Left ventricle myocardium inferior (tissue), 1 donor: Measurements from ENCODE around the gene CUTC. TPM values are rescaled to one million over a fixed set of nuclear protein-coding genes. Genes with fewer than 3 reads are reported as not detected.
A peak's percentile ranks its signal among the peaks of the same experiment; 100 is the strongest.
"Not testable (repeated sequence)": the region's sequence is repeated elsewhere in the genome, so short reads cannot be mapped to it uniquely, and the experiment has no call there.

Source experiments
- DNase-seq: peaks from one replicate; pipeline ENCODE4 v3.0.0-alpha.2; 2020
- H3K27ac ChIP-seq: fragments of 200-600 bp; replicated peaks from 2 replicates; pipeline ENCODE4 v1.8.0; 2021
- H3K27me3 ChIP-seq: fragments of 200-600 bp; 2 replicates; pipeline ENCODE4 v1.8.0; 2021; ENCODE audit warnings: low read depth
- H3K36me3 ChIP-seq: fragments of 200-600 bp; 2 replicates; pipeline ENCODE4 v1.8.0; 2021
- H3K4me1 ChIP-seq: fragments of 200-600 bp; 2 replicates; pipeline ENCODE4 v1.8.0; 2021
- H3K4me3 ChIP-seq: fragments of 200-600 bp; 2 replicates; pipeline ENCODE4 v1.8.0; 2021; ENCODE audit warnings: mild to moderate bottlenecking, moderate library complexity
- H3K9me3 ChIP-seq: fragments of 200-600 bp; replicated peaks from 2 replicates; pipeline ENCODE4 v1.8.0; 2021
- intact Hi-C: fragments of 100-400 bp; cut with micrococcal nuclease; formaldehyde crosslinking; loops from one replicate; pipeline ENCODE4 v1.11.0; 2022
- total RNA-seq: library from RNA; stranded (reverse); fragmentation: NEBNext Ultra II Directional; extraction: Animal tissue kit (Norgen Biotek cat#: 25700); gene quantifications from one replicate; pipeline ENCODE4 v1.2.1, GENCODE V29; 2021
- TF ChIP-seq, protein P1 (sequence below): fragments of 200-600 bp; IDR thresholded peaks from 2 replicates; pipeline ENCODE4 v1.8.0; 2021; ENCODE audit warnings: antibody characterized with exemption, mild to moderate bottlenecking, borderline replicate concordance
- donor health status: DM: no; HTN: yes; CAD: no; lungs with severe emphysema.

CUTC gene
- total RNA-seq, 1 donor from 2014 or later, result 41.0 TPM

- Histone ChIP-seq H3K27ac (no peak overlapping the region), H3K4me3 (peak overlapping the region; percentile 94), H3K4me1 (peaks cover 52% of the 10 kb centered on the region)
Measured at GRCh38 chr10:99733366-99733765, 1.3 kb downstream of the CUTC start.

DNA sequence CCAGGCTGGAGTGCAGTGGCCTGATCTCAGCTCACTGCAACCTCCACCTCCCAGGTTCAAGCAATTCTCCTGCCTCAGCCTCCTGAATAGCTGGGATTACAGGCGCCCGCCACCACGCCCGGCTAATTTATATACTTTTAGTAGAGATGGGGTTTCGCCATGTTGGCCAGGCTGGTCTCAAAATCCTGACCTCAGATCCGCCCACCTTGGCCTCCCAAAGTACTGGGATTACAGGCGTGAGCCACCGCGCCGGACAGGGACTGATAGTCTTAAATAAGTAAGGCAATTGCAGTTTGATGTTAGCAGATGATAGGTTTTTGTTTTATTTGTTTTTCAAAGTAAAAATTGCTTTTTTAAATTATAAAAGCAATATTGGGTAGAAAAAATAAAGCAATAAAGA, 2.1 kb downstream of the CUTC start:
- H3K4me3 ChIP-seq, DNase-seq, H3K27ac ChIP-seq, H3K27me3 ChIP-seq, H3K9me3 ChIP-seq, intact Hi-C loops: not testable (repeated sequence)
- Histone ChIP-seq H3K36me3 (peaks cover 32% of the 10 kb centered on the region), H3K4me1 (peaks cover 52% of the 10 kb centered on the region)

More at GRCh38 chr10:99733366-99733765, 1.3 kb downstream of the CUTC start:
- intact Hi-C loops, result no loop called here
- TF ChIP-seq, protein P1, sequence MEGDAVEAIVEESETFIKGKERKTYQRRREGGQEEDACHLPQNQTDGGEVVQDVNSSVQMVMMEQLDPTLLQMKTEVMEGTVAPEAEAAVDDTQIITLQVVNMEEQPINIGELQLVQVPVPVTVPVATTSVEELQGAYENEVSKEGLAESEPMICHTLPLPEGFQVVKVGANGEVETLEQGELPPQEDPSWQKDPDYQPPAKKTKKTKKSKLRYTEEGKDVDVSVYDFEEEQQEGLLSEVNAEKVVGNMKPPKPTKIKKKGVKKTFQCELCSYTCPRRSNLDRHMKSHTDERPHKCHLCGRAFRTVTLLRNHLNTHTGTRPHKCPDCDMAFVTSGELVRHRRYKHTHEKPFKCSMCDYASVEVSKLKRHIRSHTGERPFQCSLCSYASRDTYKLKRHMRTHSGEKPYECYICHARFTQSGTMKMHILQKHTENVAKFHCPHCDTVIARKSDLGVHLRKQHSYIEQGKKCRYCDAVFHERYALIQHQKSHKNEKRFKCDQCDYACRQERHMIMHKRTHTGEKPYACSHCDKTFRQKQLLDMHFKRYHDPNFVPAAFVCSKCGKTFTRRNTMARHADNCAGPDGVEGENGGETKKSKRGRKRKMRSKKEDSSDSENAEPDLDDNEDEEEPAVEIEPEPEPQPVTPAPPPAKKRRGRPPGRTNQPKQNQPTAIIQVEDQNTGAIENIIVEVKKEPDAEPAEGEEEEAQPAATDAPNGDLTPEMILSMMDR, result no peak
- no peak for DNase-seq
- Histone ChIP-seq H3K36me3 (peaks cover 32% of the 10 kb centered on the region), H3K9me3 (no peaks in the 10 kb centered on the region), H3K27me3 (no peaks in the 10 kb centered on the region)

DNA sequence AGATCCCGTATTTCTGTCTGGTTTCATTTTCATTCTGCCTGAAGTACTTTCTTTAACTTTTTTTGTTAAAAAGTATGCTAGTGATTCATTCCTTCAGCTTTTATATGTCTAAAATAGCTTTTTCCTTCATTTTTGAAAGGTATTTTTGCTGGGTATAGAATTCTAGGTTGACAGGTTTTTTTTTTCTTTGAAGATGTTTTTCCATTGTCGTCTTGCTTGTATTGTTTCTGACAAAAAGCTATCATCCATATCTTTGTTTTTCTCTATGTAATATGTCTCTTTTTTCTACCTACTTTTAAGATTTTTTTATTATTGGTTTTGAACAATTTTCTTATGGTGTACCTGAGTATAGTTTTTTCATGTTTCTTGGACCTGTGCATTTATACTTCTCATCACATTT, 8.2 kb downstream of the CUTC start:
- intact Hi-C loops, result no loop called here
- DNase-seq, result no peak
- Histone ChIP-seq H3K27ac (no peak overlapping the region), H3K27me3 (no peaks in the 10 kb centered on the region), H3K36me3 (peaks cover 93% of the 10 kb centered on the region), H3K4me3 (no peak overlapping the region), H3K4me1 (peaks cover 32% of the 10 kb centered on the region), H3K9me3 (peaks cover 25% of the 10 kb centered on the region)
- TF ChIP-seq, protein P1, result no peak

DNA sequence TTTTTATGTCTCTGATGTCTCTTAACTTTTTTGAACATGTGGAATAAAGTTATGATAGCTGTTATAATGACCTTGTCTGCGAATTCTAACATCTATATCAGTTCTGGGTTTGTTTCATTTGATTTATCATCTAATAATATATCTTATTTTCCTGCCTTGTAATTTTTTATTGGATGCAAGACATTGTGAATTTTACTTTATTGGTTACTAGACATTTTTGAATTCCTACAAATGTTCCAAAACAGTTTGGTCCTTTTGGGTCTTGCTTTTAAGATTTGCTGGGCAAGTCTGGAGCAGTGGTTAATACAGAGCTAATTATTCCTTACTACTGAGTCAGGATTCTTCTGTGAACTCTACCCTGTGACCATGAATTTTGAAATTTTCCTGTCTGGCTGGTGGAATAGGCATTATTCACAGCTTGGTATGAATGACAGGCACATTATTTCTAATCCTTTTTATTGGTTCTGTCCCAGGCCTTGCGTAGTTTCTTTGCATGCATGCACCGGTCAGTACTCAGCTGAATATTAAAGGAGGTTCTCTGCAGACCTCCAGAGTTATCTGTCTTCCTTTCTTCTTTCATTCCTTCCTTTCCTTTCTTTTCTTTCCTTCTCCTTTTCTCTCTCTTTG, 9.0 kb downstream of the CUTC start:
- Histone ChIP-seq H3K9me3 (peaks cover 25% of the 10 kb centered on the region), H3K4me1 (peaks cover 25% of the 10 kb centered on the region), H3K4me3 (no peak overlapping the region), H3K36me3 (peaks cover 100% of the 10 kb centered on the region), H3K27me3 (no peaks in the 10 kb centered on the region), H3K27ac (no peak overlapping the region)
- DNase-seq, result no peak
- intact Hi-C loops, result no loop called here
- TF ChIP-seq, protein P1, result no peak

- Histone ChIP-seq H3K4me1 (peaks cover 21% of the 10 kb centered on the region), H3K27ac (no peak overlapping the region), H3K27me3 (no peaks in the 10 kb centered on the region), H3K36me3 (peaks cover 100% of the 10 kb centered on the region), H3K9me3 (peaks cover 25% of the 10 kb centered on the region), H3K4me3 (no peak overlapping the region)
- no peak for DNase-seq
- TF ChIP-seq, protein P1, result no peak
- intact Hi-C loops, result no loop called here
Measured at GRCh38 chr10:99742254-99742653, 10.2 kb downstream of the CUTC start.

DNA sequence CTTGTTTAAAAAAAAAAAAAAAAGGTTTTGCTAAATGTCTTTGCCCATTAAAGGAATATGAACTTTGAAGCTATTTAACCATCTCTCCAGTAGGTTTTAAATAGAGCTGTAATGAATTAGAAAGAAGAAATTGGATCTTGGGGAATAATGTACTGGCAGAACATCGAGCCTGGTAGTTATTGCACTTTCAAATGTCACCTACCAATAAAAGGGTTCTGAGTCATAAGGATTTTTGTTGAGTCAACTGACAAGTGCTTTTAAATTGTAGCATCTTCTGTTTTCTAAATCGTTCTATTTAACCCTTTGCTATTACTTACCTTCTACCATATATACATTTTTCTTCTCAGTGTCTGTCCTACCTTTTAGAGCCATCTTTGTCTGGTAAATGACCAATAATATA, 10.7 kb downstream of the CUTC start:
- peaks cover 24% of the 10 kb centered on the region for H3K4me1 ChIP-seq
- no peak overlapping the region for H3K4me3 ChIP-seq
- no peak for DNase-seq
- peaks cover 100% of the 10 kb centered on the region for H3K36me3 ChIP-seq
- TF ChIP-seq, protein P1, result no peak
- H3K9me3 ChIP-seq, result peaks cover 25% of the 10 kb centered on the region
- intact Hi-C loops, result no loop called here
- H3K27ac ChIP-seq, result no peak overlapping the region
- H3K27me3 ChIP-seq, result no peaks in the 10 kb centered on the region
